Measurements from ENCODE around the gene SLC13A2. TPM values are rescaled to one million over a fixed set of nuclear protein-coding genes. Genes with fewer than 3 reads are reported as not detected.

The SLC13A2 gene
- total and polyA plus RNA-seq, 9 of the 15 experiments (the other 6 are each of a cell fraction or from before 2014, with no cell fraction given): 0.13 TPM; not detected in 8

DNA sequence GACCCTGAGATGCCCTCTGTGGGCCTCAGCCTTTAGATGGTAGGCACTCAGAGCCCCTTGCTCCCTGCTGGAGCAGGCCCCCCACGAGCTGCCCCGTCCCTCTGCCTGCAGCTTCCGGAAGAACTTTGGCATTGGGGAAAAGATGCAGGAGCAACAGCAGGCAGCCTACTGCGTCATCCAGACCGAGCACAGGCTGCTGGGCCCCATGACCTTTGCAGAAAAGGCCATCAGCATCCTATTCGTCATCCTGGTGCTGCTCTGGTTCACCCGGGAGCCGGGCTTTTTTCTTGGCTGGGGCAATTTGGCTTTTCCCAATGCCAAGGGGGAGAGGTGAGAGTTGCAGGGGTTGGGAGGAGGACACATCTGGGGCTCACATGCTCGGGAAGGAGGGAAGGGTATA is 20.0 kb downstream of the SLC13A2 start (continued):
- TF ChIP-seq, protein P1, sequence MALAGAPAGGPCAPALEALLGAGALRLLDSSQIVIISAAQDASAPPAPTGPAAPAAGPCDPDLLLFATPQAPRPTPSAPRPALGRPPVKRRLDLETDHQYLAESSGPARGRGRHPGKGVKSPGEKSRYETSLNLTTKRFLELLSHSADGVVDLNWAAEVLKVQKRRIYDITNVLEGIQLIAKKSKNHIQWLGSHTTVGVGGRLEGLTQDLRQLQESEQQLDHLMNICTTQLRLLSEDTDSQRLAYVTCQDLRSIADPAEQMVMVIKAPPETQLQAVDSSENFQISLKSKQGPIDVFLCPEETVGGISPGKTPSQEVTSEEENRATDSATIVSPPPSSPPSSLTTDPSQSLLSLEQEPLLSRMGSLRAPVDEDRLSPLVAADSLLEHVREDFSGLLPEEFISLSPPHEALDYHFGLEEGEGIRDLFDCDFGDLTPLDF (CRISPR knock-in tag; IDR thresholded peaks at IDR 0.05): no peak
- TF ChIP-seq IRF2 (CRISPR knock-in tag; IDR thresholded peaks at IDR 0.05): no peak
- no peak for TF ChIP-seq ZNF324 (CRISPR knock-in tag; IDR thresholded peaks at IDR 0.05)
- TF ChIP-seq HSF4 (CRISPR knock-in tag; IDR thresholded peaks at IDR 0.05; ENCODE audit: borderline replicate concordance): no peak
- no peak for TF ChIP-seq NONO (IDR thresholded peaks at IDR 0.05; ENCODE audit: low read depth in 2 of 2, low read length in 1 of 2)
- TF ChIP-seq ZFP30 (CRISPR knock-in tag; IDR thresholded peaks at IDR 0.05; ENCODE audit: borderline replicate concordance): no peak
- no peak for TF ChIP-seq DIDO1 (tag; IDR thresholded peaks at IDR 0.05; ENCODE audit: low read depth)
- TF ChIP-seq STAT6 (CRISPR knock-in tag; IDR thresholded peaks at IDR 0.05): no peak
- no peak for TF ChIP-seq USF1 (CRISPR knock-in tag; IDR thresholded peaks at IDR 0.05)
- no peak for TF ChIP-seq SFPQ (IDR thresholded peaks at IDR 0.05; ENCODE audit: low read depth, low read length)
